D721Med (cell line): Measurements from ENCODE around the gene XYLT1.

Experiments
- DNase-seq: peaks from one replicate; pipeline ENCODE4 v3.0.0; 2011; ENCODE audit warnings: low spot score; ENCODE audit not compliant: insufficient read length
- FAIRE-seq: peaks from 2 replicates; lab custom pipeline; 2011; peaks lifted over from hg19 to GRCh38; lab: Jason Lieb, UNC
- CTCF ChIP-seq: IDR thresholded peaks from 2 replicates; pipeline ENCODE4 v1.5.1; 2012; ENCODE audit warnings: mild to moderate bottlenecking, control low read depth; ENCODE audit not compliant: insufficient read depth; ENCODE audit errors: missing control alignments

Gene XYLT1

DNA sequence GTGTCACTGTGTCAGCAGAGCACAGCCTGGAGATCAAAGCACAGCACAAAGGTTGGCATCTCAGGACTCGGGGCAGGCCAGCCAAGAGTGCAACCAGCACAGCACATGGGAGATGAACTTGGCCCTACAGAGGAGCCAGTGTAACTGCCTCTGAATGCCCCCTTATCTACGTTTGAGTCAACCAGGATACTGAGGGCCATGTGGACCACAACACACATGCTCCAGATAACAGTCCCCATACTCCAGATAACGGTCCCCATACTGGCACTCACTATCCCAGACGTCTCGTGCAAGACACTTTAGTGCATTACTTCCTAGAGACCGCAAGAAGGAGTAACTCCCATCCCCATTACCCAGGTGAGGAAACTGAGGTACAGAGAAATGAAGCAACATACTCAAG lies 88.2 kb downstream of the XYLT1 start:
- FAIRE-seq: no peak
- TF ChIP-seq CTCF: no peak

GRCh38 chr16:17381784-17382183 lies 89.0 kb downstream of the XYLT1 start:
- FAIRE-seq: no peak
- no peak for TF ChIP-seq CTCF
- DNase-seq: no peak

More for the DNA sequence above, 88.2 kb downstream of the XYLT1 start:
- no peak for DNase-seq

DNA sequence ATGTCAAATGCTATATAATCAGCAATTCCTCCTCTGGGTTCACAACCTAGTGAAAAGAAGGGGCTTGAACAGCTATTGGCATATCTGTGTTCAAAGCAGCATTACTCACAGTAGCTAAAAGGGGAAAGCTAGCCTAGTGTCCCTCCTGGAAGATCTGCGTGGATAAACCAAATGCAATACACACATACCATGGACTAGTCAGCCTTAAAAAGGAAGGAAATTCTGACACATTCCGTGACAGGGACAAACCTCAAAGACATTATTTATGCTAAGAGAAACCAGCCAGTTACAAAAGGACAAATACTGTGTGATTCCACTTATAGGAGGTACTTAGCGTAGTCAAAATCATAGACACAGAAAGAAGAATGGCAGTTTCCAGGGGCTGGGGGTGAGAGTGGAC lies 90.1 kb downstream of the XYLT1 start:
- no peak for DNase-seq
- no peak for TF ChIP-seq CTCF
- FAIRE-seq: no peak

DNA sequence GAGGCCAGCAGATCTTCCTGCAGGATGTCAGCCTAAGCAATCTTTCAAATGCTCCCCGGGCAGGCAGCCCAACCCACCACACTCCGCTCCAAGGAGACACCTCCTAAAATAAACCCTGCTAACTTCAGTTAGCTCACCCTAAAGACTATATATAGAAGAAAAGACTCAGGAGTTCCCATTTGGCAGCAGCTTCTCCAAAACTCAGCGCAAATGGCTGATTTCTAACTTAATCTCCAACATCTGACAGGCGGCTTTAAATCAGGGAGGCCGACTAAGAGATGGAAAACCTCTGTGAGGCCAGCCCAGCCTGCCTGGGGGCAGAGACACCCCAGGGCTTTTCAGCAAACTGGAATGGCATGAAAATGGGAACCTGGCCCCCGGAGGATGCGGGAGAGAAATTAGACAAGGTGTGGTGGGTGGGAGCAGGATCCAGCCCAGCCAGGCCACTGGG lies 91.6 kb downstream of the XYLT1 start:
- no peak for DNase-seq

GRCh38 chr16:17377360-17378324 lies 93.1 kb downstream of the XYLT1 start:
- no peak for TF ChIP-seq CTCF
- no peak for FAIRE-seq
- no peak for DNase-seq

More for the DNA sequence above, 91.6 kb downstream of the XYLT1 start:
- TF ChIP-seq CTCF: no peak
- no peak for FAIRE-seq

DNA sequence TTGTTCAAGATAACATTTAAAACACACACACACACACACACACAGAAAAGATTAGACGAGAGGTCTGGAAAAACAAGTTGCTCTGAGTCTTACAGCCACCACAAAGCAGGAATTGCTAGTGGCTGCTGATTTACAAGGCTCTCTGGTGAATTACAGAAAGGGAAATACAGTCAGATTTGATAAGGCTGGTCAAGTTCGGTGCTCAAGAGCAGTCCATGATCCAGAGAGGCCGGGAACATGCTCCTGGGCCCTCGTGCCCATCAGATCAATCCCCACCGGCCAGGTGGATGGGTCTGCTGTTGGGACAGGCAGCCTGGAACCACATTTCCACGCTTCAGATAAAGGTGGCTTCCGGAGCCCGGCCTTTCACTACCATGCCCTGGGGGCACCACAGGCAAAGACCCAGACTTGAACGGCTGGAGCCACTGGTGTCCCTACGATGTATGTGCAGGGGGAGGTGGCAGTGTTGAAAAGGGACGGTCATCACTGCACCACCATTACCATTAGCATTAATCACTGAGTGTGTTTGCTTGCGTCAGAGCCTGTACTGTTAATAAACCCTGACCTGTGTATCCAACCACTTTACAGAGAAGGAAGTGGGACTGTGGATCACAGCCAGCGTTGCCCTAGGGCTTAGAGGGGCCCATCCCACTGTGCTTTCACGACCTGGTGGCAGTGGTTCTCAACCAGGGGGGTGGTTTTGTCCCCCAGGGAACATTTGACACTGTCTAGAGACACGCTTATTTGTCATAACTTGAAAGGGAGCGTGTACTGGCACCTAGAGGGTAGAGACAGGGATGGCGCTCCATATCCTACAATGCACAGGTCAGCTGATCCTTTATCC lies 95.1 kb downstream of the XYLT1 start:
- FAIRE-seq: no peak
- DNase-seq: no peak
- peak; percentile 1 for TF ChIP-seq CTCF
